ENCODE measurements around the gene MTURN.
"Not testable (repeated sequence)": the region's sequence is repeated elsewhere in the genome, so short reads cannot be mapped to it uniquely, and the experiment has no call there.

Gene MTURN

DNA sequence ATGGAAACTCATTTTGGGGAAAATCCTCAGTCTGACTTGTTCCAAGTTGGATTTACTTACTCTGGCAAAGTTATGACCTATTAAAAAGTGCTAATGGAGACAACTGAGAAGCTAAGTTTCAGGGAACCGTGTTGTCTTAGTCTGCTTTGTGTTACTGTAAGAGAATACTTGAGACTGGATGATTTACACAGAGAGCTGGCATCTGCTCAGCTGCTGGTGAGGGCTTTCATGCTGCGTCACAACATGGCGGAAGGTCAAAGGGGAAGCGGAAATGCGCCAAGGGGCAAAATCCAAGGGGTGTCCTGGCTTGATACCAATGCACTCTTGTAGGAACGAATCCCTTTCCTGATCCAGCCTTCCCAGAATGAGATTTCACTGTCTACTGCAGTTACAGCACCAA is 46.4 kb downstream of the MTURN start:
- DNase-seq = no peak

DNA sequence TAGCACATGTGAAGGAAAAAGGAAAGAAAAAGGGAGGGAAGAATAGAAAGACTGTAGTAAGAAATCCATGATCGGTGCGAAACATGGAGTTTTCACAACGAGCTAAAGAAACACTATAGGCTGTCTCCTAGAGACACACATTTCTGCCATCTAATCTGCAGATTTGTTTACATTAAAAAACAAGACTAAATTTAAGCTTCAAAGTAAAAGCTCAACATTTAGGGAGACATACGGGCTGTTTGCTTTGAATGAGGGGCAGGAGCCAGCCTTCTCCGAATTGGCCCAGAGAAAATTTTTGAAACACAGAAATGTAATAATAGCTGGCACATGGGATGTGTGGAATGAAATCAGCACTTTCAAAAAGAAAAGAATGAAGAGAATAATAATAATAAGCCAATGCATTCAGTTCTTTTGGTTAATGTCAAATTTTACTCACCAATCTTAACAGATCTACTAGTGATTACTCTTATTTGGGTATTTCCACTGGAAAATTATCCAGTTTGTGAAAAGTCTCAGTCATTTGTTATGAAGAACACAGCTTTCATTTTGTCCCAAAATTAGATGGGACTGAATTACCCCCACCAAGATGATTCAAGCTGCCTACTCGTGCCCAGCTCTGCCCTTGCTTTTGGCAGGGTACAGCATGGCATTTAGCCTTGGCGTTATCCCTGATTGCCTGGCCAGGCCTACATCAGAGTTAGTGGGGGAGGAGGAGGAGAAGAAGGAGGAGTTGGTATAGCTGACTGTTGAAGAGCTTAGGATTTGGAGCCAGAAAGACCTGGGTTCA is 47.1 kb downstream of the MTURN start:
- no peak for DNase-seq

DNA sequence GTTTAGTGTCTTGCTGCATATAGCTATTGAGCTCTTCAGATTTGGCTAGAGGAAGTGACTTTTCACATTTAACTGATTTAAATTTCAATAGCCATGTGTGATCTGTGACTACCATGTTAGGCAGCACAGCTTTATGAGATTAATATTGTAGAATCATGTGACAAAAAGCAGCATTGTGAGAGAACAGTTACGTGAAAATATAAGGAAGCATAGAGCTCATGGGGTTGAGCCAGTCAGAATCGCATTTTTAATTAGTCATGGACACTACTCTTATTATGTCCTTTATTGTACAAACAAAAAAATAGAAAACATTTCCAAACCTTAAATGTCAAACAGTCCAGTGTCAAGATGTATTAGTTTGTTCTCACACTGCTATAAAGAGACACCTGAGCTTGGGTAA is 48.0 kb downstream of the MTURN start:
- DNase-seq = no peak

DNA sequence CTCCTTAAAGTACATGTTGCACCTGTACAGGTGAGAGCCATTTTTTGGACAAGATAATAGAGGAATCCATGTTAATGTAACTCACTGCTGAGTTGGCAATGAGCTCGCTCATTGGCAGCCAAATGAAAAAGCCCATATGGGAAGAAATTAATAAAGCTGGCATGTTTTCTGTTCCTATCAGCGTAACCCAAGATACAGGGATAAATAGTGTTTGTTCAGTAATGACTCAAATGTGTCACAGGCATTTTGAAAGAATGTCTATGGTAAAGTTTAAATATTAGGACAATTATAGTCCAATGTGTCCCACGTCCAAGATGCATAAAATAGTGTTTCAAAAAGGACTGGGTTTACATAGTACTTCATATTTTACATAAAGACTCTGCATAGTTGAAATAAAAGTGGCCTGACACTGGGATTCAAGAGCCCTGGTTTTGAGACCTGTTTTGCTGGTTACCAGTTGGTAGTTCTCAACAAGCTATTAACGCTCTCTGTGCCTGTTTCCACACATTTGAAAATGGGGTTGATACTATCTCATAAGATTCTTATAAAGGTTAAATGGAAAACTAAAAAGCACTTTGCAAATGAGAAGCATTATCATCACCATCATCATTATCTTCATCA is 49.1 kb downstream of the MTURN start:
- DNase-seq = no peak

DNA sequence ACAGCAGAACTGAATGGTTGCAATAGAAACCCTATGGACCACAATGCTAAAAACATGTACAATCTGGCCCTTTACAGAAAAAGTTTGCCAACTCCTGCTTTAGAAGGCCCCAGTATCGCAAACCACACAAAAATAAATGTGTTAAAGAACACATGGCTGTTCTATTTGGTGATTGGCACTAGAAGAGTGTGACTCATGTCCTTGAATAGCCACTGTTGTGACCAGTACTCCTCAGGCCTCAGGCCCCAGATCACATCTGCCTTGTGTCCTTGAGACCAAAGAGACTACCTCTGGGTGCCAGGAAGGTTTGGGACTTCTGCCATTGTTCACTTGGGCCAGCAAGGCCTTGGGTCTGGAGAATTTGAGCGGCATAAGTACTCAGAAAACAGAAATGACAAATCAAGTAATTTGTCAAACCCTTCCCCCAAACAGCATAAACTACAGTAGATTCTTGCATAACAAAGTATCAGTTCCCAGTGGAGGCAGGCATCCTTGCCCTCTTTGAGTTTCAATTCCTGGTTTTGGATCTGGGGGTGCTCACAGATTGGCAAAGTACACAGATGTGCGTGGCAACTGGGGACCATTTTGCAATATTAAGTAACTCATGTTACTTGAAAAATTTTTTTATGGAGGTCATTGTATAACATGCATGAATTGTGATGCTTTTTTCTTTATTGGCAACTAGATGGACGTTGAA is 50.2 kb downstream of the MTURN start:
- peak in 1 of 2 donors; percentile 59 for DNase-seq

DNA sequence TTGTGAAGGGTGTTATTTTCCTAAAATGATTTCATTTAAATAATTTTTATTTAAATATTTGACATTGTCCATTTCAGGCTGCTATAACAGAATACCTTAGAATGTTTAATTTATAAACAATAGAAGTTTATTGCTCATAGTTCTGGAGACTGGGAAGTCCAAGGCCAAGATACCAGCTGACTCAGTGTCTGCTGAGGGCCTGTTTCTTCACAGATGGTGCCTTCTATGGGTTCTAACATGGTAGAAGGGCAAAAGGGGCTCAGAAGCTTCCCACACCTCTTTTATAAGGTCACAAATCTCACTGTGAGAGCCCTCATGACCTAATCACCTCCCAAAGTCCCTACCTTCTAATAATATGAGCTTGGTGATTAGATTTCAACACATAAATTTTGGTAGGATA is 50.7 kb downstream of the MTURN start:
- DNase-seq = no peak

DNA sequence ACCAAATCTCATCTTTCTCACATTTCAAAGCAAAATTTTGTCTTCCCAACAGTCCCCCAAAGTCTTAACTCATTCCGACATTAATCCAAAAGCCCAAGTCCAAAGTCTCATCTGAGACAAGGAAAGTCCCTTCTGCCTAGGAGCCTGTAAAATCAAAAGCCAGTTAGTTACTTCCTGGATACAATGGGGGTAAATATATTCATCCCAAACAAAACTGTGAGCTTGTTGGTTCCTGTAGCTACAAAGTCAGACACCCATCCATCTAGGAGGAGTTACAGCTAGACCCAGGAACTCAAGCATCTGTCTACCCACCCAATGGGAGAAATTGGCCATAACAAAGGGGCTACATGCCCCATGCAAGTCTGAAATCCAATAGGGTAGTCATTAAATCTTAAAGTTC is 51.9 kb downstream of the MTURN start:
- DNase-seq = no peak

DNA sequence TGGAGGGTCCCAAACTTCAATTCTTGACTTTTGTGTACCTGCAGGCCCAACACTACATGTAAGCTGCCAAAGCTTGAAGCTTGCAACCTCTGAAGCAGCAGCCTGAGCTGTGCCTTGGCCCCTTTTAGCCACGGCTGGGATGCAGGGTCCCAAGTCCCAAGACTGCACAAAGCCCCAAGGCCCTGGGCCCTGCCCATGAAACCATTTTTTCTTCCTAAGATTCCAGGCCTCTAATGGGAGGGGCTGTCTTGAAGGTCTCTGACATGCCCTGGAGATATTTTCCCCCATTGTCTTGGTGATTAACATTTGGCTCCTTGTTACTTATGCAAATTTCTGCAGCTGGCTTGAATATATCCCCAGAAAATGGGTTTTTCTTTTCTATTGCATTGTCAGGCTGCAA is 52.7 kb downstream of the MTURN start:
- no peak for DNase-seq

DNA sequence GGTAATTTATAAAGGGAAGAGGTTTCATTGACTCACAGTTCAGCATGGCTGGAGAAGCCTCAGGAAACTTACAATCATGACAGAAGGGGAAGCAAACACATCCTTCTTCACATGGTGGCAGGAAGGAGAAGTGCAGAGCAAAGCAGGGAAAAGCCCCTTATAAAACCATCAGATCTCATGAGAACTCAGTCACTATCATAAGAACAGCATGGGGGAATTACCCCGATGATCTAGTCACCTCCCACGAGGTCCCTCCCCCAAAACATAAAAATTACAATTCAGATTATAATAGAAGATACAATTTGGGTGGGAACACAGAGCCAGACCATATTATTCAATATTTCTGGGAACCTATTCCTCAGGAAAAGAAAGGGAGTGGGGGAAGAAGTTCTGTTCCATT is 53.6 kb downstream of the MTURN start:
- not testable (repeated sequence) for DNase-seq

DNA sequence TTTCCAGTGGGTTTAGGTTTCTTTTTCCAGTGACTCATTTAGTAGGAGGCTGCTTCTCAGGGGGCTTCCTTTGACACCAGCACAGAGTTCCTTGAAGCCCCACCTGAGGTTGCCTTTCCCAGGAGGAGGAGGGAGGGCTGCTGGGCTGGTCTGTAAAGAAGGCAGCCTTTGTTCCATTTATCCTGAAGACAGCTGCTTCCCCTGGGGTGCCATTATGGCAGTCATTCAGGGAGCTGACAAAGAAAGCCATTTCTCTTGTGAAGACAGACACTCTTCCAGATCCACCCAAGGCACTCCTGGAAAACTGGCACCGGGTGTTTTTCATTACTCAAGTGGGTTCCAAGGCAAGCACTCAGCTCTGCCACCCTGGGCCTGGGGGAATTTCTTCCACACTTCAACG is 54.0 kb downstream of the MTURN start:
- DNase-seq = no peak

DNA sequence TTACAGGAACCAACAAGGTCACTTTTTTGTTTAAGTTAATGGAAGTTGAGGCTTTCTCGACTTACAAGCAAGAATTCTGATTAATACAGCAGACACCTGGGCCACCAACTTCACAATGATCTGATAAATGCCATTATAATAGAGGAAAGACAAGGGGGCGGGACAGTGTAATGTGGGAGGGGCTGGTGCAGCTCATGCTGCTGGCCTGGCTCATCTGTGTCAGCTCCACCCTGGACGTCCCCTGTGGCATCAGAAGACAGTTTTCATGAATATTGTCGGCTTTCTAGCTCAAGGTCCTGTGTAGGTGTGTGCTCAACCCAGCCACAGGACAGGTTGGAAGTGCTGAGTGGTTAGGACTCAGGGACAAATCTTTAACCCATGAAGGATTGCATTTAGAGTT is 57.0 kb downstream of the MTURN start:
- DNase-seq = no peak

DNA sequence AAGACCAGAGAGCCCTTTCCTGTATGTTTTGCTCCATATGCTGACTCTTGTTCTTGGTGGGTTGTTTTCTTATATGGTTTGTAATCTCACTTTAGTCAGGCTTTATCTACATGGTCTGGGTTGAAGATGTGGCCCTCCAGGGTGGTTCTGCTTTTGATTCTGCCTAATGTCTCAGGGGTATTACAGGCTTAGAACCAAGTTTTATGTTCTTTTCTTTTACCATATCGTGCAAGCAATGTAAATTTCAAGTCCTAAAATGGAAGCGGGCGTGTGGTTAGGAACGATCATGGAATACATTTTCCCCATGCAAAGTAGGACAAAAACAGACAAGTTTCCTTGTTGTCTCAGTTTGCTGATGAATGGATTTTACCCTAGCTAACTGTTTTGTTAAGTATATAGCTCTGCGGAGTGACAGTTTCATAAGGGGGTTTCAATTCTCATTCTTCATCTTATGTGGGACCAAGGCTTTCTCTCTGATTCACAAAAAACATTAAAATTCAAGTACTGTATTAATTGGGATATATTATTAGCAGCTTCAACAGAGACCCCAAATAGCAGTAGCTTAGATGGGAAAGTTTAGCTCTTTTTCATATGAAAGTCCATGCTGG is 58.7 kb downstream of the MTURN start:
- DNase-seq = no peak

DNA sequence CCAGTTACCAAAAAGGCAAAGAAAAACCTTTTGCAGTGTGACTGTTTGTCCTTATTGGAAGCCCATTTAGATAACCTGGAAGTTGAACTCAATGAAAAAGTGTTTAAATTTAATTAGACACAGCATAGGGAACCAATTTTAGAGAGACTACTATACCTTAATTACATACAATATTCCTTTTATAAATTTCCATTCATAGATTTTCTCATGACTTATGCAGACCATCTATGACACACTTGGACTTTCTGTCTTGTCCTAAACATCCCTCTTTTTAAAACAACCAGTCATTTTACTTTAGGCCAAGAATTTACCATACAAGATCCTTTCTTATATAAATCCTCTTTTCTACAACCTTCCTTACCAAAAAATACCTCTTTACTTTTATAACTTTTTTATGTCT is 61.6 kb downstream of the MTURN start:
- no peak for DNase-seq

DNA sequence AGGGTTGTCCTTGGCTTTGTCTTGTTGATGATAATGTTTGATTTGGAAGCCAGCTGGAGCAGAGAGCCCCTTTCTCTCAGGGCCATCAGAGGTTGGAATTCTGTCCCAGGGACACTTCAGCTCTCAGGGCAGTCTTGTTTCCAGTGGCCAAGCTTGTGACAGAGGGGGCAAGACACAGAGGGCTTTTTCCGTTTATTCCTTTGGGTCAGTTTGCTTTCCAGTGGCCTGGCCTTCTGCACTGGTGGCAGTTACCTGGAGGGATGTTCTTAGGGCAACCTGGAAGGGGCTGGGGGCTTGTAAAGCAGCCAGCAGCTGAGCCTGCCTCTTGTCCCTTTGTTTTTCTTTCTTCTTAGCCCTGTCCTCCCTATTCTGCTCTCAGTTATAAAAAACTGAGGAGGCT is 62.7 kb downstream of the MTURN start:
- no peak for DNase-seq

DNA sequence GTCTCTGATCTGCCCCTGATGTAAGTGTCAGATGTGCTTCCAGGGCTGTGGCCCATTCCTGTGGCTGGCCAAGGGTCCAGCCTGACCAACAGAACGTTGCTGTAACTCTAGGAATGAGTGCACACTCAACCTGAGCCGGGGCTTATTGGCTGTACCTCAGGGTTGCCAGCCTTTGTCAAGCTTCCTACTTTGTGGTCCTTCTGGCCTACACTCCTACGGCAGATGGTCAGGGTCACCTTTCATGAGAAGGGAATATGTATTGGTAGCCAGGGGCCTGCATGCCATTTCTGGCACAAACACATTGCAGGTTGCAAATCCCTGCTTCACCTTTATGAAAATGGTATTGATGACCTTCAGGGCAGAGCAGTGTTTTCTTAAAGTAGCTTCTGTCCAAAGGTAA is 64.5 kb downstream of the MTURN start:
- DNase-seq = no peak

DNA sequence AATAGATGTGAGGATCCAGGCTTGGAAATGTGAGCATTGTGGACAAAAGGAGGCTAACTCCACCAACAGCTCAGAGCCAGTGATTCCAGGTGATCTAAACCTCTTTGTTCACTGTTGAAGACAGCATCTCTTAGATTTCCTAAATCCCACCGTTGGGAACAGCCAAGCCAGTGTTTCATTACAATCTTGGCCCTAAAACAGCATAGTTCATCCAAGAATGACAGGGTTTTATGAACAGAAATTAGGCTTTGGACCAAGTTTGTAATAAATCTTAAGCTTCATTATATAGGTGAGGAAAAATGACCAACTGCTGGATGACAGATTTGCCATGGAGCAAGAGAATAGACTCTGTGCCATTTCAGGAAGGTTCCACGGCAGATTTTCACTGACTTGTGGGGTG is 65.8 kb downstream of the MTURN start:
- no peak for DNase-seq

DNA sequence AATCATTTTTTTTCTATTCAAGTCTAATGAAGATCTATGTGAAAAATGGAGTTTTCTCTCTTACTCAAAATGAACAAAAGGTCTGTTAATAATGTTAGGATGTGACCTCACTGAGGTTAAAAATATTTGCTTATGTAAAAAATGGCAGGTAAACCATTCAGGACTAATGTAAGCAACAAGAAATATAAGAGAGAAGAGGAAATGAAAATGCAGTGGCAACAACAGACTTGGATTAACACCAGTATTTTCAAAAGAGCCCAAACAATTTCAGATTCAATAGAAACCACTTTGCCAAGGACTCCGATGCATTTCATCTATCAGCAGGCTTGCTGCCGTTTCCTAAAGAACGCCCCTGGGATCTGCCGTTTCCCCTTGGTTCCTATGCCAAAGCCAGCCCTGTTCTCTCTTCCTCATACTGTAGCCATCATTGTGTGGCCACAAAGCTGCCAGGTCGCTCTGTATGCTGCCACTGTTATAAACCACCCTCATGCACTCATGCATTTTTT is 66.4 kb downstream of the MTURN start:
- no peak for DNase-seq

DNA sequence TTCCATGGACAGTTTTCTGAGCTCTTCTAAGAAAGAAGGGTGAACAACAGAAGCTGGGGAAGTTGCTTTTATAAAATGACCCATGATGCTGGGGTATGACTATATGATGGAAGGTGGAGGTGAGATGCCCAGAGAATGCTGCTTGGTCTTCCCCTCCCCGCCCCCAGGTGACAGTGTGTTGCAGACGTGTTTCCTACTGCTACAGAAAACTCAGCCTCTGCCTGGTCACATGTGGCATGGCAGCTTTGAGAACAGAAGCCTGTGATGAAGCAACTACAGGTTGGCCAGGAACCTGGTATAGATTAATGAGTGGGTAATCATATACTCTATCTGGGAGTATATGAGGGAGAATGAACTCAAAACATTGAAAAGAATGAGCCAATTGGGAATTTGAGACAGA is 67.1 kb downstream of the MTURN start:
- DNase-seq = no peak

DNA sequence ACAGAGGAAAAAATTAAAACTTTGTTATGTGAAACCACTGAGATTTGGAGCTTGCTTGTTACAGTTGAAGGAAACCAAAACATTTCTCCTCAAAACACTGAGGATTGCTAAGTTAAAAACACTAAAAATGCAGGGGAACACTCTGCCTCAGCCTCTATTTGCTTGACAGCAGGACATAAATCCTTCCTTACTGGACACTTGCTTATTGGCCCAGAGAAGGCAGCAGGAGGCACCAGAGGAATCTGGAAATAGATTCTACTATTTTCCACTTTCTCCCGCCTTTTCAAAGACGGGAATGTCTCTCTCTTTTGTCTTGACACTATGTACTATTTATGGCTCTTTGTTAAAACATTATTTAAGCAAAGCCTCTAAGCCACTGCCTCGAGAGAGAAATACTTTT is 67.9 kb downstream of the MTURN start:
- no peak for DNase-seq

DNA sequence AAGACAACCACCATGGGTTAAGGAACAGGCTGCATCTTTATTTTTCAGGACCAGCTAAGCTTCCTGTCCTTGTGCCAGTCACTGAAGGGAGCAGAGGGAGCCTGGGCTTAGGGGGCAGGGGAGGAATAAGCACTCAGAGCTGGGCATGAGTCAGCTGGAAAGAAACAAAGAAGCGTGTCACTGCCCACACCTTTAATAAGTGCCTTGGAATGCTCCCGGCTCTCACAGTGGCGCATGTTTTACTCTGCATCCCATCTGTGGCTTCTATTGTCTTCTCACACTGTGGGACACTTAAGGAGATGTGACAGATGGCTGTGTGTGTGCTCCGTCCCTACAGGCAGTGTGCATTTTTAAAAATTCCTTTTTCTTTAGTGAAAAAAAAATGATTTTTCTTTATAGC is 71.7 kb downstream of the MTURN start:
- DNase-seq = no peak

DNA sequence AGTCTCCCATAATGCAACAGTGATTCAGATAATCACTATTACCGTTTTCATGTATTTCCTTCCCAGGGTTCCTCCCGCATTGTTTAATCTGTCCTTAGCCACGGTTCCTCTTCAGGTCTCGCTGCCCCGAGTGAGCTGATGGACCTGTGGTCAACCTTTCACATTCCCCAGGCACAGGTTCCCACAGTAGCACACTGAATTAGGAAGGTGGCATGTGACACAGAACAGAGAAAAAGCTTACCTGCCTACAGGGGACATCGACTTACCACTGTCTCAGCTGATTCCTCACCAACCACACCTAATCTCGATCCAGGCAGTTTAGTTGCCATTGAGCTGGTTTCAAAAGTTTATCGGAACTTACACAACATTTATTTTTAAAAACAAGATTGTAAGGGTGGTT is 72.2 kb downstream of the MTURN start:
- DNase-seq = no peak

DNA sequence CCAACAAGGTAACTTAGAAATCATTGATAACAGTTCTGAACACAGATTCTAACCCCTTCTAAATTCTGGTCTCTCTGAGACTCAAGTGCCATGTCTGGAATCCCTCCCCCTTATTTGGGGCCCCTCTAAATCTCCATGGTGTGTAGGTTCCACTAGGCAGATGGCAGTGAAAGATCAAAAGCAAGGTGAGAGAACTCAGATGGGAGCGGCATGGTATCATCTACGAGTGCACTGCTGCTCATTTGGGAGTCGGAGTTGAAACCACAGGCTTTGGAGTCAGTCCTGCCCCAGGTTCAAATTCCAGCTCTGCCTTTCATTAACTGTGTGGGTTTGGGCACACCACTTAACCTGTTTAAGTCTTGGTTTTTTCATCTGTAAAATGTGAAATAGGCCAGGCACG is 72.6 kb downstream of the MTURN start:
- DNase-seq = no peak

DNA sequence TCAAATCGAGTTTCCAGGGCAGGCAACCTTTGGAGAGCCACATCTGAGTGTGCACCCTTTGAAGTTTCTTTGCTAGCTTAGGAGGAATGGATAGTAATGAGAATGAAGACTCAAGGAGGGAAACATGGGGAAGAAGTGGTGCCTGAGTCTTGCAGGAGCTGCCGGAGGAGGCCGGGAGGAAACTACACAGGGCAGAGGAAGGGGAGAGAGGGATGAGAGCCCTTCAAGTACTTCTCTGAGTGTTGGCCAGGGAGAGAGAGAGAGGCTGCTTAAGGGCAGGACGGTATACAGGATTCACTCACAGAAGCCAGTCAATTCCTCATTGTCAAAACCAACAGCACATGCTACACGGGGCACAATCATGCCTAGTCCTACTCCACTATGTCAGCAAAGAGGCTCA is 75.2 kb downstream of the MTURN start:
- DNase-seq = no peak

Data from CD4-positive, alpha-beta T cell treated with Interleukin-4 for 1 hour (primary cell).